HEK293 (cell line): ENCODE data around the gene SF3B2.

ENCODE experiments used
- CTCF ChIA-PET: fragments of 350-600 bp; formaldehyde crosslinking; extraction: SDS; loops from one replicate; lab custom pipeline; 2021; ENCODE audit warnings: antibody characterized with exemption; lab: Yijun Ruan, JAX
- POLR2A ChIA-PET: fragments of 300-600 bp; formaldehyde crosslinking; extraction: SDS; loops from one replicate; lab custom pipeline; 2020; ENCODE audit warnings: antibody characterized with exemption, inconsistent platforms; lab: Yijun Ruan, JAX
- H3K27ac ChIP-seq: fragments of 200-500 bp; sonication (Bioruptor generic); 2 replicates; pipeline ENCODE4 v1.5.1; 2014; ENCODE audit warnings: low read depth, low read length, control low read depth, inconsistent platforms; ENCODE audit errors: extremely low read depth
- H3K36me3 ChIP-seq, 2 experiments: fragments of 200-500 bp in 1 of 2; sonication (Bioruptor generic) in 1 of 2; 1 replicate in 1 of 2; 2 replicates in 1 of 2; pipeline ENCODE4 v1.5.1; 2014 to 2017; ENCODE audit warnings: inconsistent platforms in 2 of 2, low read length in 2 of 2; ENCODE audit not compliant: control insufficient read depth in 2 of 2, insufficient read depth in 1 of 2
- H3K4me1 ChIP-seq: fragments of 200-500 bp; sonication (Bioruptor generic); 2 replicates; pipeline ENCODE4 v1.5.1; 2014; ENCODE audit warnings: mild to moderate bottlenecking, low read length, inconsistent platforms; ENCODE audit not compliant: control insufficient read depth, insufficient read depth
- H3K4me3 ChIP-seq: 2 replicates; pipeline ENCODE4 v1.5.1; 2011; ENCODE audit warnings: low read depth, mild to moderate bottlenecking, control low read depth, low read length, moderate library complexity
- H3K9me3 ChIP-seq: fragments of 200-500 bp; sonication (Bioruptor generic); 2 replicates; pipeline ENCODE4 v1.5.1; 2014; ENCODE audit warnings: low read depth, low read length, inconsistent platforms; ENCODE audit not compliant: control insufficient read depth, insufficient read depth
- EGR2 ChIP-seq: fragments of 450-650 bp; formaldehyde crosslinking; IDR thresholded peaks from 2 replicates; pipeline ENCODE4 v1.5.1; 2016; ENCODE audit warnings: low read depth, missing biosample characterization, missing genetic modification characterization
- PRDM10 ChIP-seq: fragments of 450-650 bp; formaldehyde crosslinking; IDR thresholded peaks from 2 replicates; pipeline ENCODE4 v1.5.1; 2016; ENCODE audit warnings: missing biosample characterization, missing genetic modification characterization
- SALL2 ChIP-seq: fragments of 450-650 bp; formaldehyde crosslinking; IDR thresholded peaks from 2 replicates; pipeline ENCODE4 v1.5.0; 2017; ENCODE audit warnings: missing biosample characterization, mild to moderate bottlenecking, missing genetic modification characterization, borderline replicate concordance
- SCRT2 ChIP-seq: fragments of 450-650 bp; formaldehyde crosslinking; IDR thresholded peaks from 2 replicates; pipeline ENCODE4 v1.5.1; 2016; ENCODE audit warnings: missing biosample characterization, missing genetic modification characterization
- SP2 ChIP-seq: fragments of 450-650 bp; formaldehyde crosslinking; IDR thresholded peaks from 2 replicates; pipeline ENCODE4 v1.5.1; 2016; ENCODE audit warnings: missing biosample characterization, missing genetic modification characterization
- ZBTB26 ChIP-seq: fragments of 450-650 bp; formaldehyde crosslinking; optimal IDR thresholded peaks from 2 replicates; pipeline ENCODE3; 2016; ENCODE audit warnings: missing biosample characterization, mild to moderate bottlenecking, missing genetic modification characterization
- ZFHX2 ChIP-seq: fragments of 450-650 bp; formaldehyde crosslinking; conservative IDR thresholded peaks from 2 replicates; pipeline ENCODE4 v1.5.1; 2016; ENCODE audit warnings: missing biosample characterization, missing genetic modification characterization
- ZNF132 ChIP-seq: fragments of 450-650 bp; formaldehyde crosslinking; IDR thresholded peaks from 2 replicates; pipeline ENCODE4 v1.5.1; 2017; ENCODE audit warnings: missing biosample characterization, missing genetic modification characterization, borderline replicate concordance
- ZNF292 ChIP-seq: fragments of 450-650 bp; formaldehyde crosslinking; IDR thresholded peaks from 2 replicates; pipeline ENCODE4 v1.5.1; 2016; ENCODE audit warnings: low read depth, missing biosample characterization, missing genetic modification characterization, borderline replicate concordance
- ZNF660 ChIP-seq: fragments of 450-650 bp; IDR thresholded peaks from 2 replicates; pipeline ENCODE4 v1.5.1; 2018; ENCODE audit warnings: missing biosample characterization, mild to moderate bottlenecking, missing genetic modification characterization

Gene SF3B2

GRCh38 chr11:66002648-66003225 lies 49.4 kb upstream of the SF3B2 start:
- H3K4me1 ChIP-seq, result no peaks in the 10 kb centered on the region
- H3K4me3 ChIP-seq, result peak overlapping the region; percentile 98
- H3K27ac ChIP-seq, result peak overlapping the region; percentile 58; the same call in 1 of the 2 replicates
- TF ChIP-seq PRDM10 (tag by site-specific recombination) (0 out of 2 replicates have a peak, but pooled peaks have one; percentile 8), ZNF292 (tag by site-specific recombination) (no peak), ZBTB26 (tag by site-specific recombination) (peak; percentile 28), SALL2 (tag by site-specific recombination) (no peak), SP2 (0 out of 2 replicates have a peak, but pooled peaks have one; percentile 4), SCRT2 (tag by site-specific recombination) (peak; percentile 80)
- CTCF ChIA-PET, result interaction anchor here (0.8 to 1.4 kb wide), 4 partner anchors 14 to 43 kb away, joined by 3 to 6 read pairs (median 3); no protein-coding TSS in a partner anchor
- H3K9me3 ChIP-seq, result no peaks in the 10 kb centered on the region
- POLR2A ChIA-PET, result interaction anchor here (0.8 to 1.6 kb wide), 11 partner anchors 9 to 388 kb away, joined by 3 to 7 read pairs (median 4); partner anchors contain the start of genes CFL1, CST6, FIBP and PCNX3
- peaks cover 2 to 59% of the 10 kb centered on the region in 2 experiments for H3K36me3 ChIP-seq

GRCh38 chr11:66003291-66003690 lies 48.9 kb upstream of the SF3B2 start:
- H3K36me3 ChIP-seq, result peaks cover 0 to 53% of the 10 kb centered on the region in 2 experiments; a peak in 1 of 3 replicates
- 0 out of 2 replicates have a peak overlapping the region, but pooled peaks have one; percentile 34 for H3K27ac ChIP-seq
- ChIA-PET CTCF (interaction anchor here (0.8 to 1.4 kb wide), 3 partner anchors 15 to 43 kb away, joined by 3 read pairs; no protein-coding TSS in a partner anchor), POLR2A (interaction anchor here (0.9 to 1.6 kb wide), 7 partner anchors 41 to 388 kb away, joined by 3 to 7 read pairs (median 4); partner anchors contain the start of genes CFL1, FIBP, PCNX3 and SF3B2)
- no peaks in the 10 kb centered on the region for H3K9me3 ChIP-seq
- peak overlapping the region; percentile 98 for H3K4me3 ChIP-seq
- H3K4me1 ChIP-seq, result no peaks in the 10 kb centered on the region
- no peak for TF ChIP-seq ZNF132 (tag by site-specific recombination)

- Histone ChIP-seq H3K9me3 (no peaks in the 10 kb centered on the region), H3K4me3 (no peak overlapping the region), H3K27ac (no peak overlapping the region), H3K36me3 (peaks cover 0 to 44% of the 10 kb centered on the region in 2 experiments; a peak in 1 of 3 replicates), H3K4me1 (no peaks in the 10 kb centered on the region)
- peak; percentile 62 for TF ChIP-seq ZFHX2 (tag by site-specific recombination)
- TF ChIP-seq ZNF660 (tag by site-specific recombination), result no peak
- TF ChIP-seq EGR2 (tag by site-specific recombination), result peak; percentile 89
- ChIA-PET POLR2A (no interaction called here), CTCF (interaction anchor here (0.7 to 0.9 kb wide), 3 partner anchors 19 to 44 kb away, joined by 3 read pairs; no protein-coding TSS in a partner anchor)
These were observed 48.0 kb upstream of the SF3B2 start for GRCh38 chr11:66004186-66004585.
